NCI-H82 treated with DMSO at 0.1 percent for 48 hours (cell line): Measurements from ENCODE around the gene FAM24B.
"Not testable (repeated sequence)": the region's sequence is repeated elsewhere in the genome, so short reads cannot be mapped to it uniquely, and the experiment has no call there.

Experiments used
- DNase-seq: peaks from one replicate; lab custom pipeline; 2025; ENCODE audit not compliant: unreplicated experiment; lab: John Stamatoyannopoulos, UW

FAM24B gene

GRCh38 chr10:122859527-122859926 lies 19.9 kb downstream of the FAM24B start:
- DNase-seq: no peak

GRCh38 chr10:122858042-122858441 lies 21.3 kb downstream of the FAM24B start:
- not testable (repeated sequence) for DNase-seq

- no peak for DNase-seq
Observed at GRCh38 chr10:122856902-122857301, 22.5 kb downstream of the FAM24B start.

GRCh38 chr10:122855745-122856144 lies 23.6 kb downstream of the FAM24B start:
- DNase-seq: no peak

GRCh38 chr10:122854648-122855047 lies 24.7 kb downstream of the FAM24B start:
- no peak for DNase-seq

GRCh38 chr10:122853665-122854313 lies 25.6 kb downstream of the FAM24B start:
- no peak for DNase-seq

- DNase-seq: no peak
Observed at GRCh38 chr10:122852261-122852660, 27.1 kb downstream of the FAM24B start.

GRCh38 chr10:122850705-122851640 lies 28.4 kb downstream of the FAM24B start:
- no peak for DNase-seq

- no peak for DNase-seq
Observed at GRCh38 chr10:122849900-122850605, 29.3 kb downstream of the FAM24B start.

GRCh38 chr10:122849090-122849489 lies 30.3 kb downstream of the FAM24B start:
- DNase-seq: no peak

- peak; percentile 9 for DNase-seq
Observed at GRCh38 chr10:122847782-122848604, 31.4 kb downstream of the FAM24B start.

GRCh38 chr10:122845783-122846332 lies 33.5 kb downstream of the FAM24B start, which contains the start of gene CUZD1:
Gene CUZD1, minus strand, starts transcription at chr10:122845857. Its CDS starts 14 bp downstream, at chr10:122845843.
- DNase-seq: no peak

GRCh38 chr10:122844146-122844545 lies 35.2 kb downstream of the FAM24B start:
- DNase-seq: no peak

GRCh38 chr10:122841569-122841968 lies 37.8 kb downstream of the FAM24B start:
- DNase-seq: no peak

GRCh38 chr10:122839505-122839904 lies 39.9 kb downstream of the FAM24B start:
- DNase-seq: no peak

GRCh38 chr10:122838880-122839279 lies 40.5 kb downstream of the FAM24B start:
- no peak for DNase-seq

- no peak for DNase-seq
Observed at GRCh38 chr10:122835908-122836307, 43.5 kb downstream of the FAM24B start.

GRCh38 chr10:122830965-122831353 lies 48.4 kb downstream of the FAM24B start:
- DNase-seq: no peak

GRCh38 chr10:122830273-122830964 lies 49.0 kb downstream of the FAM24B start:
- DNase-seq: no peak

GRCh38 chr10:122829454-122829853 lies 49.9 kb downstream of the FAM24B start:
- DNase-seq: no peak
